GM12873 (cell line): ENCODE results near the gene GSG1L.

Experiments used
- CTCF ChIP-seq: IDR thresholded peaks from 2 replicates; pipeline ENCODE4 v1.5.1; 2012; ENCODE audit warnings: low read depth, mild to moderate bottlenecking, moderate library complexity, low read length, control low read depth; ENCODE audit not compliant: insufficient read depth; ENCODE audit errors: missing control alignments

Gene GSG1L

DNA sequence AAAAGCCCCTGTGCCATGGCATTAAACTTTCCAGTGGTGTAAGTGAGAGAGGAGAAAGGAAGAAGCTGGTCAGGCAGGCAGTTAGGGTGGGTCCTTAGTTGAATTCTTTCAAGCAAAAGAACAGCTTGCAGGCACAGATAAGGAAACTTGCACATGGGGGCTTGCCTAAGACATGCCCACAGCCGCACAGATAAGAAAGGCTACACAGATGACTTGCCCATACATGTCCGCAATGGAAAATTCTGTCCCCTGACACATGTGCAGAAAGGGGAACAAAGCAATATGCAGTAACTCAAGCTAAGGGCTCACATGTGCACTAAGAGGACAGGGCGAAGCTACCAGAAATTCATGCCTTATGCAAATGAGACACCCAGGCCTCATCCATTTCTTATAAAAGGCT lies 69.9 kb downstream of the GSG1L start:
- no peak for TF ChIP-seq CTCF

DNA sequence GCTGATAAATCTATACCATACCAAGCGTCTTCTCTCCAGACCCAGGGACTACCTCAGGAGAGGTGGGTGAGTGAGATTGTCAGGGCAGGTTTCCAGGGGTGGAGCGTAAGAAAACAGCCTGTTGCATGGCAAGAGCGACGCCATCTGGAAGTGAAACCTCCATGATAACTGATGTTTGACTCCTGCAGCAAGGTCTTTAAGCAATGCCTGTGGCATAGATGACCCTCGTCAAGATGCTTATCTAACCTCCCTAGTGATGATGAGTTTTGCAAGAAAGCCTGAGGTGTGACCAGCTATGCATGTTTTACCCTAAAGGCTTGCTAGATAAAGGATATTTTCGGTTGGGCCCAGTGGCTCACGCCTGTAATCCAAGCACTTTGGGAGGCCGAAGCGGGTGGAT lies 71.6 kb downstream of the GSG1L start:
- TF ChIP-seq CTCF, result no peak

- no peak for TF ChIP-seq CTCF
Measured at GRCh38 chr16:27985981-27986380, 77.5 kb downstream of the GSG1L start.

DNA sequence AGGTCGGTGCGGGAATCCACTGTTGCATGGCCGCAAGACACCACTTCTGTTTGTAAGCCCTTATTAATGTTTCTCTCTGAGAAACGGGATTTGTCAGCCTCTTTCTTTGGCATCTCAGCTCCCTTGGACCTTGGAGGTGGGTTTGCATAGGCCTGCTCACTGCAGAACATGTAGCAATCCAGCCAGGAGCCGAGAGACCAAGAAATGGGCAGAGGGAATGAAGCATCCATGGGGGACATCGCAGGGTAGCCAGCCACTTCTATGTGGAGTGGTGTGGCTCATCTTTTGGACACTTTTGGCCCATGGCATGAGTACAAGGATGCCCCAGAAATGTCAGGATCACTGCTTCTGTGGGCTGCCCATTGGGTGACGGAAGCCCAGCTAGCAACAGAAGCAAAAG lies 79.4 kb downstream of the GSG1L start:
- no peak for TF ChIP-seq CTCF

GRCh38 chr16:27983244-27983643 lies 80.3 kb downstream of the GSG1L start:
- no peak for TF ChIP-seq CTCF

DNA sequence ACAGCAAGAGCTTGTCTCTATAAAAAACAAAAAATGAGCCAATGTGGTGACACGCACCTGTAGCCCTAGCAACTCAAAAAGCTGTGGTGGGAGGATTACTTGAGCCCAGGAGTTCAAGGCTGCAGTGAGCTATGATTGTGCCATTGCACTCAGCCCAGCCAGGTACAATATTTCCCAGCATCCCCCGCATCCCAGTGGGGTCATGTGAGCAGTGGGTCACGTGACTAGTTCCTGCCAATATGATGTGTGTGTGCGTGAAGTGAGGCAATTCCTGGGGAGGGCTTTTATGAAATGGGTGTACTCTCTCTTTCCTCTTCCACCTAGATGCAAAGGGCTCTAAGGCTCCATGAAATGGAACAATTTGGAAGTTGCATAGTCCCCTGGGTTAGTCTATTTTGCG lies 81.3 kb downstream of the GSG1L start:
- TF ChIP-seq CTCF, result no peak

GRCh38 chr16:27980919-27981700 lies 82.4 kb downstream of the GSG1L start:
- TF ChIP-seq CTCF, result no peak
